GM11168 (cell line): ENCODE data around the gene UNC5C.
"Not testable (repeated sequence)": the region's sequence is repeated elsewhere in the genome, so short reads cannot be mapped to it uniquely, and the experiment has no call there.

ENCODE experiments used
- in situ Hi-C: fragments of 300-500 bp; cut with MboI; formaldehyde crosslinking; loops from one replicate; pipeline ENCODE4 v1.12.0; 2022; ENCODE audit warnings: low sequenced_read_pairs; ENCODE audit not compliant: unreplicated experiment

Gene UNC5C

GRCh38 chr4:95191537-95191936 lies 357.2 kb downstream of the UNC5C start:
- in situ Hi-C loops, result no loop called here

- in situ Hi-C loops, result no loop called here
Measured at GRCh38 chr4:95190751-95191436, 357.9 kb downstream of the UNC5C start.

GRCh38 chr4:95188701-95189370 lies 359.9 kb downstream of the UNC5C start:
- in situ Hi-C loops, result no loop called here

GRCh38 chr4:95186666-95187065 lies 362.1 kb downstream of the UNC5C start:
- in situ Hi-C loops, result no loop called here

- in situ Hi-C loops, result no loop called here
Measured at GRCh38 chr4:95183656-95184408, 364.9 kb downstream of the UNC5C start.

GRCh38 chr4:95181996-95182306 lies 366.8 kb downstream of the UNC5C start:
- in situ Hi-C loops, result no loop called here

- in situ Hi-C loops, result no loop called here
Measured at GRCh38 chr4:95181243-95181995, 367.4 kb downstream of the UNC5C start.

GRCh38 chr4:95180531-95181242 lies 368.1 kb downstream of the UNC5C start:
- in situ Hi-C loops, result no loop called here

GRCh38 chr4:95178938-95179337 lies 369.8 kb downstream of the UNC5C start:
- in situ Hi-C loops, result no loop called here

- in situ Hi-C loops, result not testable (repeated sequence)
Measured at GRCh38 chr4:95171377-95171776, 377.4 kb downstream of the UNC5C start.

- in situ Hi-C loops, result no loop called here
Measured at GRCh38 chr4:95170176-95170575, 378.6 kb downstream of the UNC5C start.

- in situ Hi-C loops, result no loop called here
Measured at GRCh38 chr4:95167805-95168204, 381.0 kb downstream of the UNC5C start.

GRCh38 chr4:95165926-95166524 lies 382.7 kb downstream of the UNC5C start:
- in situ Hi-C loops, result no loop called here

GRCh38 chr4:95162867-95163266 lies 385.9 kb downstream of the UNC5C start:
- in situ Hi-C loops, result no loop called here

- in situ Hi-C loops, result no loop called here
Measured at GRCh38 chr4:95161781-95162469, 386.8 kb downstream of the UNC5C start.

- in situ Hi-C loops, result no loop called here
Measured at GRCh38 chr4:95159384-95159783, 389.4 kb downstream of the UNC5C start.

GRCh38 chr4:95158626-95159025 lies 390.1 kb downstream of the UNC5C start:
- in situ Hi-C loops, result no loop called here

GRCh38 chr4:95158045-95158444 lies 390.7 kb downstream of the UNC5C start:
- in situ Hi-C loops, result no loop called here

- in situ Hi-C loops, result no loop called here
Measured at GRCh38 chr4:95157596-95157995, 391.2 kb downstream of the UNC5C start.
